HepG2 (cell line): ENCODE data around the gene EFCAB8.

Experiments
- MYC ChIP-seq: sonication (generic); formaldehyde crosslinking; IDR thresholded peaks from 2 replicates; pipeline ENCODE4 v1.9.0; 2021; ENCODE audit warnings: missing genetic modification reagents, borderline replicate concordance
- ZNF350 ChIP-seq: sonication (generic); formaldehyde crosslinking; IDR thresholded peaks from 2 replicates; pipeline ENCODE4 v1.4.0; 2020; ENCODE audit warnings: mild to moderate bottlenecking, low read depth, missing genetic modification reagents, borderline replicate concordance
- TF ChIP-seq, protein P1 (sequence below): sonication (generic); formaldehyde crosslinking; IDR thresholded peaks from 2 replicates; pipeline ENCODE4 v1.5.0; 2020; ENCODE audit warnings: mild to moderate bottlenecking, missing genetic modification reagents, moderate library complexity

- TF ChIP-seq ZNF350 (CRISPR knock-in tag) (no peak), MYC (CRISPR knock-in tag) (no peak)
- TF ChIP-seq, protein P1, sequence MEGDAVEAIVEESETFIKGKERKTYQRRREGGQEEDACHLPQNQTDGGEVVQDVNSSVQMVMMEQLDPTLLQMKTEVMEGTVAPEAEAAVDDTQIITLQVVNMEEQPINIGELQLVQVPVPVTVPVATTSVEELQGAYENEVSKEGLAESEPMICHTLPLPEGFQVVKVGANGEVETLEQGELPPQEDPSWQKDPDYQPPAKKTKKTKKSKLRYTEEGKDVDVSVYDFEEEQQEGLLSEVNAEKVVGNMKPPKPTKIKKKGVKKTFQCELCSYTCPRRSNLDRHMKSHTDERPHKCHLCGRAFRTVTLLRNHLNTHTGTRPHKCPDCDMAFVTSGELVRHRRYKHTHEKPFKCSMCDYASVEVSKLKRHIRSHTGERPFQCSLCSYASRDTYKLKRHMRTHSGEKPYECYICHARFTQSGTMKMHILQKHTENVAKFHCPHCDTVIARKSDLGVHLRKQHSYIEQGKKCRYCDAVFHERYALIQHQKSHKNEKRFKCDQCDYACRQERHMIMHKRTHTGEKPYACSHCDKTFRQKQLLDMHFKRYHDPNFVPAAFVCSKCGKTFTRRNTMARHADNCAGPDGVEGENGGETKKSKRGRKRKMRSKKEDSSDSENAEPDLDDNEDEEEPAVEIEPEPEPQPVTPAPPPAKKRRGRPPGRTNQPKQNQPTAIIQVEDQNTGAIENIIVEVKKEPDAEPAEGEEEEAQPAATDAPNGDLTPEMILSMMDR, result no peak
Measured at GRCh38 chr20:32957459-32957858, 98.7 kb downstream of the EFCAB8 start.
